ENCODE measurements around the gene SCRT2. TPM values are rescaled to one million over a fixed set of nuclear protein-coding genes. Genes with fewer than 3 reads are reported as not detected.

The SCRT2 gene
- total and polyA plus RNA-seq, 2 donors from 2014 or later: not detected

DNA sequence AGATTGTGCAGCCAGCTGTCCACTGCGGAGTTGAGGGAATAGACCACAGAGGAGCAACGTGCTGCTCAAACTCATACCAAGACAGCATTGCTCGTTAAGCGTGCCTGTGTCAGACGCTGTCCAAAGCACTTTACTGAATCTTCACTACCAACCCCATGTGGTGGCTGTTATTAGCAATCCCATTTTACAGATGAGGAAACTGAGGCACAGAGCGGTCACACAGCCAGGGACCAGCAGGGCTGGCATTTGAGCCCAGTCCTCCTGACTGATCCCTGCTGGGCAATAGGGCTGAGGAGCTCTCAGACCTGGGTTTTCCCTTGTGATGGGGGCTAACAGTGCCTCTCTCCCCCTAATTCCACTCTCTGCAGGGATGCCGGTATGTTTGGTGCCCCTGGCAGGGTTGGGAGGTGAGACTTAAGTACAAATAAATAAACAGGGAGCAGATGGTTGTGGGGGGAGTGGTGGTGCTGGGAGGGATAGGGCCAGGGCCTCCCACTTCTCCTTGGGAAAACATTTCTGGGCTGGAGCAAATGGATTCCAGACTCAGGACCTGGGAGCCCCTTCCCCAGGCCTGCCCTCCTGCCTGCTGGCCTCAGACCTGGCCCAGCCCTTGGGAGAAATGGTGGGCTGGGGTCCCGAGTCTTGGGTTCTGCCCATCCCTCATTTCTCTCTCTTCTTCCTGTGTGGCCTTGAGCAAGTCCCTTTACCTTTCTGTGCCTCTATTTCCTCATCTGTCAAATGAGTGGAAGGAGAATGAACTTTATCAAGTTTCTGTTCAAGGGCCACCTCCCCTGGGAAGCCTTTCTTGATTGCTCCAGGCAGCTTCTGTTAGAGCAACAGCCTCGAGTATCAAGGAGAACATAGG is 40.3 kb downstream of the SCRT2 start:
- no peaks in the 10 kb centered on the region for H3K4me1 ChIP-seq (ENCODE audit: control insufficient read depth in 2 of 3, insufficient read depth in 2 of 3, low read depth in 1 of 3, low read length in 3 of 3)
- DNase-seq (no peak), FAIRE-seq (no peak)
- intact Hi-C loops (cut with DNase I): no loop called here
- H3K9ac ChIP-seq (ENCODE audit: low read length in 3 of 3): no peak overlapping the region
- no peaks in the 10 kb centered on the region for H3K9me3 ChIP-seq (ENCODE audit: control insufficient read depth in 2 of 3, insufficient read depth in 1 of 3, low read length in 3 of 3)
- no peaks in the 10 kb centered on the region for H3K27me3 ChIP-seq (ENCODE audit: control insufficient read depth, insufficient read depth, low read length)
- no peaks in the 10 kb centered on the region for H3K36me3 ChIP-seq (ENCODE audit: control insufficient read depth in 2 of 3, insufficient read depth in 3 of 3, low read length in 3 of 3)
- no peak overlapping the region for H3K4me3 ChIP-seq (ENCODE audit: low read length in 3 of 3)
- TF ChIP-seq, protein P1, sequence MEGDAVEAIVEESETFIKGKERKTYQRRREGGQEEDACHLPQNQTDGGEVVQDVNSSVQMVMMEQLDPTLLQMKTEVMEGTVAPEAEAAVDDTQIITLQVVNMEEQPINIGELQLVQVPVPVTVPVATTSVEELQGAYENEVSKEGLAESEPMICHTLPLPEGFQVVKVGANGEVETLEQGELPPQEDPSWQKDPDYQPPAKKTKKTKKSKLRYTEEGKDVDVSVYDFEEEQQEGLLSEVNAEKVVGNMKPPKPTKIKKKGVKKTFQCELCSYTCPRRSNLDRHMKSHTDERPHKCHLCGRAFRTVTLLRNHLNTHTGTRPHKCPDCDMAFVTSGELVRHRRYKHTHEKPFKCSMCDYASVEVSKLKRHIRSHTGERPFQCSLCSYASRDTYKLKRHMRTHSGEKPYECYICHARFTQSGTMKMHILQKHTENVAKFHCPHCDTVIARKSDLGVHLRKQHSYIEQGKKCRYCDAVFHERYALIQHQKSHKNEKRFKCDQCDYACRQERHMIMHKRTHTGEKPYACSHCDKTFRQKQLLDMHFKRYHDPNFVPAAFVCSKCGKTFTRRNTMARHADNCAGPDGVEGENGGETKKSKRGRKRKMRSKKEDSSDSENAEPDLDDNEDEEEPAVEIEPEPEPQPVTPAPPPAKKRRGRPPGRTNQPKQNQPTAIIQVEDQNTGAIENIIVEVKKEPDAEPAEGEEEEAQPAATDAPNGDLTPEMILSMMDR (IDR thresholded peaks at IDR 0.05; ENCODE audit: borderline replicate concordance, extremely low read depth, insufficient read depth): no peak
- no peak overlapping the region for H3K27ac ChIP-seq (ENCODE audit: low read depth in 2 of 2, low read length in 2 of 2)

DNA sequence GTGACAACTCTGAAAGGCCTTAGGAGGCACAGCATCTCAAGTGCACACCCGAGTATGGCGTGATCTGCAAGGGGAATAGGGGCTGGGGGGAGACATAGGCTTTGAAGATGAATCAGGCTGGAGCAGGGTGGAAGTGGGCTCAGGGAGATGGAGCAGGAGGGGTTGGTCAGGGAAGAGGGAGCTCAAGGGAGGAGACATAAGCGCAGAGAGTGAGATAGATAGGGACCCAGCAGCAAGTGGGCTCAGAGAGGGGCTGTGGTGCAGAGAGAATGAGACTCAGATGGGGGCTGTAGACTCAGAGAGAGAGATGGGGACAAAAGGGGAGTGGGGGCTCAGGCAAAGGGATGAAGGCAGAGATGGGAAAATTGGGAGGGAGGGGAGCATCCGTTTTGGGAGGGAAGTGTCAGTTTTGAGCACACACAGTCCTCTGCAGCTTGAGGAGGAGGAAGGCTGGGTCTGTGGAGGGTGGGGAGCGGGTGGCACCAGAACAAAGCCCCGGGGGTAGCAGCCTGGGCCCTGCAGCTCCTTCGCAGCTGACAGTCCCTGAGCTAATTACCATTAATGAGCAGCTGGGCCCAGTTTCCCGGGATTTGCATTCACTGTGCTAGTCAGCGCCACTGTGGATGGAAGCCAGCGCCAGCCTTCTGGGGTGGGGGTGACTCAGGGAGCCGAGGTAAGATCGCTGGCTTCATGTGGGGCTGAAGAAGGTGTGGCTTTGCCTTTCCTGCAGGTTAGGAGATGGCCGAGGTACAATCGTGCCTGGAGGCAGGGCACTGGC is 41.3 kb downstream of the SCRT2 start:
- no peaks in the 10 kb centered on the region for H3K36me3 ChIP-seq (ENCODE audit: control insufficient read depth in 2 of 3, insufficient read depth in 3 of 3, low read length in 3 of 3)
- DNase-seq (no peak), FAIRE-seq (no peak)
- no peaks in the 10 kb centered on the region for H3K27me3 ChIP-seq (ENCODE audit: control insufficient read depth, insufficient read depth, low read length)
- no peak overlapping the region for H3K4me3 ChIP-seq (ENCODE audit: low read length in 3 of 3)
- intact Hi-C loops (cut with DNase I): no loop called here
- TF ChIP-seq, protein P1 (IDR thresholded peaks at IDR 0.05; ENCODE audit: borderline replicate concordance, extremely low read depth, insufficient read depth): no peak
- no peaks in the 10 kb centered on the region for H3K9me3 ChIP-seq (ENCODE audit: control insufficient read depth in 2 of 3, insufficient read depth in 1 of 3, low read length in 3 of 3)
- H3K4me1 ChIP-seq (ENCODE audit: control insufficient read depth in 2 of 3, insufficient read depth in 2 of 3, low read depth in 1 of 3, low read length in 3 of 3): no peaks in the 10 kb centered on the region
- H3K27ac ChIP-seq (ENCODE audit: low read depth in 2 of 2, low read length in 2 of 2): no peak overlapping the region
- no peak overlapping the region for H3K9ac ChIP-seq (ENCODE audit: low read length in 3 of 3)

DNA sequence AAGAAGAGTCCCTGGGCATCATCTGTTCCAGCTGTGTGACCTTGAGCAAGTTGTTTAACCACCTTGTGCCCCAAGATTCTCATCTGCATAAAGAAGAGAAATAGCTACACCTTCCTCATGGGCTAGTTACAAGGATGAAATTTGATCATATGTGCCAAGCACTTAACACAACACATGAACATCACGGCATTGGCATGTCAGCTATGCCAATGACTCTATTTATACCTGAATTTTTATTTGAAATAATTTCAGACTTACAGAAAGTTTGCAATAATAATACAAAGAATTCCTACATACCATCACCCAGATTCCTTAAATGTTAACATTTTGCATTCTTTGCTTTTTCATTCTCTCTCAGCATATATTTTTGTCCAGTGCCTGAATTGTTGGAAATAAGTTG is 44.5 kb downstream of the SCRT2 start:
- no peak overlapping the region for H3K9ac ChIP-seq (ENCODE audit: low read length in 3 of 3)

More for the DNA sequence above, 44.5 kb downstream of the SCRT2 start:
- H3K27me3 ChIP-seq (ENCODE audit: control insufficient read depth, insufficient read depth, low read length): no peaks in the 10 kb centered on the region
- no peaks in the 10 kb centered on the region for H3K4me1 ChIP-seq (ENCODE audit: control insufficient read depth in 2 of 3, insufficient read depth in 2 of 3, low read depth in 1 of 3, low read length in 3 of 3)
- H3K36me3 ChIP-seq (ENCODE audit: control insufficient read depth in 2 of 3, insufficient read depth in 3 of 3, low read length in 3 of 3): no peaks in the 10 kb centered on the region
- FAIRE-seq: no peak
- no peak overlapping the region for H3K4me3 ChIP-seq (ENCODE audit: low read length in 3 of 3)
- TF ChIP-seq, protein P1 (IDR thresholded peaks at IDR 0.05; ENCODE audit: borderline replicate concordance, extremely low read depth, insufficient read depth): no peak
- intact Hi-C loops (cut with DNase I): no loop called here
- no peak overlapping the region for H3K27ac ChIP-seq (ENCODE audit: low read depth in 2 of 2, low read length in 2 of 2)
- no peaks in the 10 kb centered on the region for H3K9me3 ChIP-seq (ENCODE audit: control insufficient read depth in 2 of 3, insufficient read depth in 1 of 3, low read length in 3 of 3)
- DNase-seq: no peak
